Measurements from ENCODE around the gene ATP5MG.
A peak's percentile ranks its signal among the peaks of the same experiment; 100 is the strongest.

The ATP5MG gene

DNA sequence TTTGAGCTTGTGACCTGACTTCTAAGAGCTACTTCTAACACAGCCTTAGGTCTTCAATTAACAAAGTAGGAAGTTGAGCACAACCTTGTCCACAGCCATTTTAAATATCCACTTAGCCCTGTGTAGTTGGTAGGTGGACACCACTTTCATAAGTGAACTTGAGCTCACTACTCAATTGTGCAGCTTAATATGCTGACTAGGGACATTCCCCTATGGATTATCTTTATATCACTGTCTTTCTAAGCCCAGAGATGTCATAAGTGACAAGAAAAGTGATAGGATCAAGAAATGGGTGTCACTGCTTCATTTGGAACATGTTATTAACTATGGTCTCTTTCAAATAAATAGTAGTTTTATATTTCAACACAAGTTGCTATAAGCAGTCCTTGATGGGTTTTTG, 4.0 kb upstream of the ATP5MG start:
- TF ChIP-seq NFIC (IDR thresholded peaks at IDR 0.05) (no peak), CEBPB (IDR thresholded peaks at IDR 0.05) (no peak), USF1 (IDR thresholded peaks at IDR 0.05) (no peak), TEAD4 (IDR thresholded peaks at IDR 0.05) (no peak), EGR1 (IDR thresholded peaks at IDR 0.05) (no peak), FOXM1 (IDR thresholded peaks at IDR 0.05; ENCODE audit: borderline replicate concordance, low read depth) (no peak), TCF12 (IDR thresholded peaks at IDR 0.05; ENCODE audit: low read depth) (no peak), RAD21 (IDR thresholded peaks at IDR 0.05; ENCODE audit: low read depth) (no peak), CREB1 (IDR thresholded peaks at IDR 0.05; ENCODE audit: low read depth) (no peak), TAF1 (IDR thresholded peaks at IDR 0.05; ENCODE audit: low read depth) (no peak), EP300 (IDR thresholded peaks at IDR 0.05; ENCODE audit: borderline replicate concordance) (no peak), ZBTB7A (IDR thresholded peaks at IDR 0.05; ENCODE audit: low read depth) (no peak), YY1 (IDR thresholded peaks at IDR 0.05; ENCODE audit: low read depth) (no peak)
- TF ChIP-seq, protein P1, sequence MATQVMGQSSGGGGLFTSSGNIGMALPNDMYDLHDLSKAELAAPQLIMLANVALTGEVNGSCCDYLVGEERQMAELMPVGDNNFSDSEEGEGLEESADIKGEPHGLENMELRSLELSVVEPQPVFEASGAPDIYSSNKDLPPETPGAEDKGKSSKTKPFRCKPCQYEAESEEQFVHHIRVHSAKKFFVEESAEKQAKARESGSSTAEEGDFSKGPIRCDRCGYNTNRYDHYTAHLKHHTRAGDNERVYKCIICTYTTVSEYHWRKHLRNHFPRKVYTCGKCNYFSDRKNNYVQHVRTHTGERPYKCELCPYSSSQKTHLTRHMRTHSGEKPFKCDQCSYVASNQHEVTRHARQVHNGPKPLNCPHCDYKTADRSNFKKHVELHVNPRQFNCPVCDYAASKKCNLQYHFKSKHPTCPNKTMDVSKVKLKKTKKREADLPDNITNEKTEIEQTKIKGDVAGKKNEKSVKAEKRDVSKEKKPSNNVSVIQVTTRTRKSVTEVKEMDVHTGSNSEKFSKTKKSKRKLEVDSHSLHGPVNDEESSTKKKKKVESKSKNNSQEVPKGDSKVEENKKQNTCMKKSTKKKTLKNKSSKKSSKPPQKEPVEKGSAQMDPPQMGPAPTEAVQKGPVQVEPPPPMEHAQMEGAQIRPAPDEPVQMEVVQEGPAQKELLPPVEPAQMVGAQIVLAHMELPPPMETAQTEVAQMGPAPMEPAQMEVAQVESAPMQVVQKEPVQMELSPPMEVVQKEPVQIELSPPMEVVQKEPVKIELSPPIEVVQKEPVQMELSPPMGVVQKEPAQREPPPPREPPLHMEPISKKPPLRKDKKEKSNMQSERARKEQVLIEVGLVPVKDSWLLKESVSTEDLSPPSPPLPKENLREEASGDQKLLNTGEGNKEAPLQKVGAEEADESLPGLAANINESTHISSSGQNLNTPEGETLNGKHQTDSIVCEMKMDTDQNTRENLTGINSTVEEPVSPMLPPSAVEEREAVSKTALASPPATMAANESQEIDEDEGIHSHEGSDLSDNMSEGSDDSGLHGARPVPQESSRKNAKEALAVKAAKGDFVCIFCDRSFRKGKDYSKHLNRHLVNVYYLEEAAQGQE (IDR thresholded peaks at IDR 0.05; ENCODE audit: low read depth), result no peak
- TF ChIP-seq, protein P2, sequence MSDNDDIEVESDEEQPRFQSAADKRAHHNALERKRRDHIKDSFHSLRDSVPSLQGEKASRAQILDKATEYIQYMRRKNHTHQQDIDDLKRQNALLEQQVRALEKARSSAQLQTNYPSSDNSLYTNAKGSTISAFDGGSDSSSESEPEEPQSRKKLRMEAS (IDR thresholded peaks at IDR 0.05), result no peak

DNA sequence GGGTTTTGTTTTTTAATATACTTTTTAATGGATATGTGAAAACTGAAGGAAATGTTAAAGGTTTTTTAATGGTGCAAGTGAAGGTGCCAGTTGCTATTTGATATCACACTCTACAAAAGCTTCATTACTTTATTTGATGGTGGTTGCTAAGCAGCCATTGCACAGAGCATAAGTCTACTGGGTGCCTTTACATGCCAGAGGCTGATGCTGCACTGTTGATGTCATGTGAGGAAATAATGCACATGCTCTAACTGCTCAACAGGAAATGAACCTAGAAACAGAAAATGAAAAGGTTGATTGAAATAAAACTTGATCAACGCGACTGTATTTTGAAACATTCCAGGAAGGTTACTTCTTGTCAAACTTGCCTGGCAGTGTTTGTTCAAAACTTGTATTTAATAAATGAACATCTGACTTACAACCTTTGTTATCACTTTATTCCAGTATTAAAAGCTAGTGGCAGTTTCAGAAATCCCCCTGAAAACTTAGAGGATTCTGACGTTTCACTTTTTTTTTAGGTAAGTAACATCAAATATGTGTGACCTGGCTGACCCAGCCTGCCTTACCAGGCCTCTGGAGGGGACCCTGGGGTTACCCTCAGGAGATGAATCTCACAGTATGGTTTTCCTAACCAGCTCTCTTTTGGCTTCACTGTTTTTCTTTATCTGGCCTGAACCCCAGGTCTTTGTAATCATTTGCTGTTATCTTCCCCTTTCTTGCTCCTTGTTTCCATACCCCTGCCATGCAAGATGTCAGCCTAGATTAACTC, 2.4 kb upstream of the ATP5MG start:
- TF ChIP-seq TEAD4 (IDR thresholded peaks at IDR 0.05), result no peak

GRCh38 chr11:118401880-118402590, 629 bp downstream of the ATP5MG start:
- TF ChIP-seq TEAD4 (IDR thresholded peaks at IDR 0.05), result no peak
- no peak for TF ChIP-seq EGR1 (IDR thresholded peaks at IDR 0.05)
- TF ChIP-seq ZBTB7A (IDR thresholded peaks at IDR 0.05; ENCODE audit: low read depth), result no peak
- TF ChIP-seq, protein P2 (IDR thresholded peaks at IDR 0.05), result no peak
- TF ChIP-seq, protein P1 (IDR thresholded peaks at IDR 0.05; ENCODE audit: low read depth), result no peak
- no peak for TF ChIP-seq TCF12 (IDR thresholded peaks at IDR 0.05; ENCODE audit: low read depth)
- TF ChIP-seq FOXM1 (IDR thresholded peaks at IDR 0.05; ENCODE audit: borderline replicate concordance, low read depth), result no peak
- no peak for TF ChIP-seq RAD21 (IDR thresholded peaks at IDR 0.05; ENCODE audit: low read depth)
- TF ChIP-seq YY1 (IDR thresholded peaks at IDR 0.05; ENCODE audit: low read depth), result no peak

GRCh38 chr11:118406599-118407166, 5.3 kb downstream of the ATP5MG start:
- TF ChIP-seq ZBTB7A (IDR thresholded peaks at IDR 0.05; ENCODE audit: low read depth) (no peak), TAF1 (IDR thresholded peaks at IDR 0.05; ENCODE audit: low read depth) (no peak), YY1 (IDR thresholded peaks at IDR 0.05; ENCODE audit: low read depth) (no peak), TEAD4 (IDR thresholded peaks at IDR 0.05) (no peak), NFIC (IDR thresholded peaks at IDR 0.05) (peak; percentile 38; the same call in 1 of the 2 replicates), EGR1 (IDR thresholded peaks at IDR 0.05) (no peak)
- TF ChIP-seq, protein P2 (IDR thresholded peaks at IDR 0.05), result no peak
- TF ChIP-seq, protein P1 (IDR thresholded peaks at IDR 0.05; ENCODE audit: low read depth), result no peak
